Non-pigmented ciliary epithelial cell (primary cell): ENCODE results near the gene C5AR1.
A peak's percentile ranks its signal among the peaks of the same experiment; 100 is the strongest.
"Not testable (repeated sequence)": the region's sequence is repeated elsewhere in the genome, so short reads cannot be mapped to it uniquely, and the experiment has no call there.

Experiments
- DNase-seq: peaks from one replicate; pipeline ENCODE4 v3.0.0-alpha.2; 2010; ENCODE audit warnings: low read depth

The C5AR1 gene

GRCh38 chr19:47309608-47310007 lies at the start of gene C5AR1:
TSS of gene C5AR1 (plus strand) at chr19:47309861. CDS start at chr19:47309896, 35 bp downstream.
- no peak for DNase-seq

- DNase-seq: no peak
These were observed 49.2 kb upstream of the C5AR1 start for GRCh38 chr19:47260476-47260875.

GRCh38 chr19:47261946-47262793 lies 47.5 kb upstream of the C5AR1 start:
- DNase-seq: not testable (repeated sequence)

GRCh38 chr19:47264629-47265028 lies 45.0 kb upstream of the C5AR1 start:
- DNase-seq: no peak

- no peak for DNase-seq
These were observed 43.2 kb upstream of the C5AR1 start for GRCh38 chr19:47266401-47266941.

GRCh38 chr19:47267350-47267759 lies 42.3 kb upstream of the C5AR1 start:
- no peak for DNase-seq

- no peak for DNase-seq
These were observed 41.6 kb upstream of the C5AR1 start for GRCh38 chr19:47268028-47268427.

- DNase-seq: no peak
These were observed 40.1 kb upstream of the C5AR1 start for GRCh38 chr19:47269596-47269995.

- DNase-seq: no peak
These were observed 39.3 kb upstream of the C5AR1 start for GRCh38 chr19:47270408-47270807.

GRCh38 chr19:47271949-47272348 lies 37.7 kb upstream of the C5AR1 start:
- no peak for DNase-seq

- DNase-seq: peak; percentile 36
These were observed 37.0 kb upstream of the C5AR1 start for GRCh38 chr19:47272448-47273312.

GRCh38 chr19:47273313-47274070 lies 36.2 kb upstream of the C5AR1 start:
- DNase-seq: peak; percentile 63

GRCh38 chr19:47274071-47274890 lies 35.4 kb upstream of the C5AR1 start, which contains the start of gene INAFM1:
TSS of gene INAFM1 (plus strand) at chr19:47274885. CDS start at chr19:47274920, 35 bp downstream.
- peak; percentile 47 for DNase-seq

GRCh38 chr19:47274891-47275761 lies 34.5 kb upstream of the C5AR1 start:
- no peak for DNase-seq

- DNase-seq: no peak
These were observed 33.7 kb upstream of the C5AR1 start for GRCh38 chr19:47275791-47276461.

- not testable (repeated sequence) for DNase-seq
These were observed 33.1 kb upstream of the C5AR1 start for GRCh38 chr19:47276513-47276912.

GRCh38 chr19:47280183-47280797 lies 29.4 kb upstream of the C5AR1 start:
- DNase-seq: no peak

GRCh38 chr19:47283405-47284059 lies 26.1 kb upstream of the C5AR1 start:
- DNase-seq: no peak
